ENCODE data around the gene KCNIP4.

Gene KCNIP4

DNA sequence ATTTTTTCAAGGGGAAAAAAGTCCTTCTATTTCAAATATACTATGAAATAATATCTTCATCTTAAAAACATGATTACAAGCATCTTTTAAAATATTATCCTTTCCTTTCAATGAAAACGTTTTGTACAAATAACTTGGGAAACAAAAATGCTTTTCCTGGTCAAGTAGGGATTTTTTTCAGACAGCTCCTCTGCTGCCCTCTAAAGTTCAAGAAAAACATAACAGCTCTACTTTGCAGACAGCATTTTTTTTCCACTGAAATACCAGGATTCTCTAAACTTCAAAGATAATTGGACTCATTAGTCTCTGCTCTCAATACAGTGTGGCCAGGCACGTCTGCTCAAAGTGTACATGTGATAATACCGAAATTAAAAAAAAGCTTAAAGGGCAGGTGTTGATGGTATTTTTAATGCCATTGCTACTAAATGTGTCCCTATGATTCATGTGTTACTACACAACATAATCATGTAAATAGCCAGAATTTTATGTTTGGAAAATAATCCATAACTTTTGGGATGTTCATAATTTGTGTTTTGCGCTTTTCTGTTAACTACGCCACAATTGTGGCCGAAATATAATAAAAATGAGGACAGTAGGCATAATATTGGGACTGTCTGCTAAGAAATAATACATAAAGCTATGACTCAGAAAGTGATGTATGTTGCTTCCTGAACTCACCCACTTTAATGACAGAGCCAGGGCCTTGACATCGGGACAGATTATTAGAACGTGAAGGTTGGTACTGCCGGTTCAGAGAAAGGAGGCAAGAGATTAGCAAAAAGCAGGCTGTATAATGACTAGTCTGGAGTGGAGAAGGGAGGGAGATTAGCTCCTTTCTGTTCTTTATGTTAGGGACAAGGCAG is 478.9 kb downstream of the KCNIP4 start:
- no peak for DNase-seq (ENCODE audit: low read depth, low spot score)

GRCh38 chr4:21467551-21467950 is 481.0 kb downstream of the KCNIP4 start:
- no peak for DNase-seq (ENCODE audit: low read depth, low spot score)

DNA sequence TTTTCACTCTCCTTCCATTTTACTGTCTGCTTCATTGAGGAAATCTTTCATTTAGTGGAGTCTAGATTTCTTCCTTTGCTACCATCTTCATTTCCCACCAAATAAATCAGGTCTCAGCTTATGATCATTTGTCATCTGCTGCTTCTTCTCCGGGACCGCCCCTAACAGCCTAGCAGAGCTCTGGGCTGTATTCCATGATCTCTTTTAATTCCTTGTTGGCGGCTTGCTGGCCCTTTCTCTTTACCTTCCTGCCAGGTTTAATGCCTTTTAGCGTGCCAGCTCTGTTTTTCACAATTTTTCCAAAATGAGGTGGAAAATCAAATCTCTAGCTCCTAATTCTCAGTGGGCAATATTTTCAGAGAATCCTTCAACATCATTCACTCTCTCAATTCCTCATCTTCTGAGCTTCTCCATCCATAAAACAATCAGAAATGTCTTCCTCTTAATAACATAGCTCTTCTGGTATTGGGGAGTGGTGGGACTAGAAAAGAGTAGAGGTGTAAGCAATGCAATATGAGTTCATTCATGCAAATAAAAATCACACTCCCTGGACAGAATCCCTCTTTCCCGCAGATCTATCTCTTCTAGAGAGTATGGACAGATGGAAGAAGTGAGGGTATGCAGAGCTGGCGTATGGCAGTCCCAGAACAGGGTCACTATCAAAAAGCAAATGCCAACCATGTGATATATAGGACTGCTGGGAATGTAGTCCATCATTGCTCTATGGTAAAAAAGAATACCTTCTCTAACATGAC is 491.3 kb downstream of the KCNIP4 start:
- no peak for DNase-seq (ENCODE audit: low read depth, low spot score)

DNA sequence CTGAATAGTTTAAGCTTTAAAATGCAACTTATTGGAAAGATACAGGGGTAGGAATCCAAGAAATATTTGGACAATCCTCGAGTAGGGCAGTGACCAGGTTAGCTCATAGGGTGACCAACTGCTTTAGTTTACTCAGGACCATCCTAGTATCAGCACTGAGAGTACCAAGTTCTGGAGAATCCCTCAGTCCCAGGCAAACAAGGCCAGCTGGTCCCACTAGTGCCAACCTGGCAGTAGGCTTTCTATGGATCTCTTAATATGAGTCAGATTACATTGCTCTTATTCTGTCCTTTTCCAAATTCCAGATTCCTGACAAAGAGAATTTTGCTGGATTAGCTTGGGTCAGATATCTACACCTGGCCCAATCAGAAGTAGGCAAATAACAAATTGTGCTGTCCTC is 493.7 kb downstream of the KCNIP4 start:
- no peak for DNase-seq (ENCODE audit: low read depth, low spot score)

- no peak for DNase-seq (ENCODE audit: low read depth, low spot score)
Measured at GRCh38 chr4:21454201-21454600, 494.4 kb downstream of the KCNIP4 start.

DNA sequence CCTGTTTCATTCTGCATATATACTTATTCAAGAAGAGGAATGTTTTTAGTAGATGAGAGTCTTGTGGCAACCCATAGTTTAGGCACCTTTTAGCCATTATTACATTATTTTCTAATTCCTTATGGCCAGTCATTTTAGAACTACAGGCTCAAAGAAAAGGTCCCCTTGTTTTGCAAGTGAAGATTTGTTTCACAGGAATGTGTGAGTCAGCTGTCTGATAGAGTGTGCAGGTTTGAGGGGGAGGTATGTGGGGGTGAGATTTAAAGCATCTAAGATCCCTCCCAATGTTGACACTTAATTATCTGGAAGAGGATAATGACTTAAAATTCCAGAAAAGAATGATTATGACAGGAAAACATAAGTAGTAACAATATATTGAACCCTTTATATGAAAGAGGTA is 495.6 kb downstream of the KCNIP4 start:
- DNase-seq (ENCODE audit: low read depth, low spot score): no peak

DNA sequence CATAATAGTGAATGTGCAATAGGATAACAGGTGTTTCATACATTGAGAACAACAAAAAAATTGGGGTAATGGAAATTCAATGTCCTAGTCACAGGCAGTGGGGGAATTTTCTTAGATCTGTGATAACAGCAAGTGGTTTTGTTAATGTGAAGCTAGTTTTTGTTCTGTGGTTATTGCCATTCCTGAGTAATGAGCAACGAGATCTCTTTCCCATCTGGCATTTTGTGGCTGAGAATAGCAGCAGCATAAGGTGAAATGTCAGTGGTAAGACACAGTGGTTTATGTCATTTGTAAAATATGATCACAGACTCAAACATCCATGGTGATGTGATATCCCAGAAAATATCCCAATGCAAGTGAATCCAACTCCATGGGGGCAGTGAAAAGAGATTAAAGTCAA is 497.5 kb downstream of the KCNIP4 start:
- no peak for DNase-seq (ENCODE audit: low read depth, low spot score)

DNA sequence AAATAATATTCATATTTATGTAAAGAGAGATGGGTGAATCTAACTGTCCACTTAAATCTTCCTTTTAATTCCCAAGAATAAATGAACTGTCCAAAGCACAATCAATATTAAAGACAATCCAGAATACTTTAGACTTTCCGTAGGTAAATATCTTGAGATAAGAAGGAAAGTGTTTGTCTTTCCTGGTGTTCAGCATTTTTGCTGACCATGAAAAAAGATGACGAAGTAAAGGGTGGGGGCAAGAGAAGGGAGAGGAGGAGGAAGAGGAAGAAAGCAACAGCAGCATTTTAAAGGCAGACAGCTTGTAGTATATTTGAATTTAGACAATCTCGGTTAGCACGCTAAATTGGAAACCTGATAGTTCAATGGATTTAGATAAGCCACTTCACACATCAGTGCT is 498.2 kb downstream of the KCNIP4 start:
- DNase-seq (ENCODE audit: low read depth, low spot score): no peak

DNA sequence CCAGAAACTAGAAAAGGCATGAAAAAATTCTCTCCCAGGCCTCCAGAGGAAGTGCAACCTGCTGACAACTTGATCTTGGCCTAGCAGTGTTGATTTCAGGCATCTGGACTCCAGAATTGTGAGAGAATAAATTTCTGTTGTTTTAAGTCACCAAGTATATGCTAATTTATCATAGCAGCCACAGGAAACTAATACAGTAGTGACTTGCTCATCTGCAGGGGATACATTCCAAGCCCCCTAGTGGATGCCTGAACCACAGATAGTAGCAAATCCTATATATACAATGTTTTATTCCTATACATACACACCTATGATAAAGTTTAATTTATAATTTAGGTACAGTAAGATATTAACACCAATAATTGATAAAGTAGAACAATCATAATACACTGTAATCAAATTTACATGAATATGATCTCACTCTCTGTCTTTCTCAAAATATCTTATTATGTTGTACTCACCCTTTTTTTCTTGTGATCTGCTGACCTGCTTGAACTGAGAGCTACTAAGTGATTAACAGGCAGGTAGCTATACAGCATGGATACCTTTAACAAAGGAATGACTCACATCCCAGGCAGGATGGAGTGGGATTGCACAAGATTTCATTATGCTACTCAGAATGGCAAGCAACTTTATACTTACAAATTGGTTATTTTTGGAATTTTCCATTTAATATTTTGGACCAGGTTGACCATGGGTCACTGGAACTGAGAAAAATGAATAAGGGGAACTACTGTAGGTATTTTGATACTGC is 501.1 kb downstream of the KCNIP4 start:
- no peak for DNase-seq (ENCODE audit: low read depth, low spot score)

GRCh38 chr4:21420166-21420565 is 528.4 kb downstream of the KCNIP4 start:
- DNase-seq (ENCODE audit: low read depth, low spot score): no peak

DNA sequence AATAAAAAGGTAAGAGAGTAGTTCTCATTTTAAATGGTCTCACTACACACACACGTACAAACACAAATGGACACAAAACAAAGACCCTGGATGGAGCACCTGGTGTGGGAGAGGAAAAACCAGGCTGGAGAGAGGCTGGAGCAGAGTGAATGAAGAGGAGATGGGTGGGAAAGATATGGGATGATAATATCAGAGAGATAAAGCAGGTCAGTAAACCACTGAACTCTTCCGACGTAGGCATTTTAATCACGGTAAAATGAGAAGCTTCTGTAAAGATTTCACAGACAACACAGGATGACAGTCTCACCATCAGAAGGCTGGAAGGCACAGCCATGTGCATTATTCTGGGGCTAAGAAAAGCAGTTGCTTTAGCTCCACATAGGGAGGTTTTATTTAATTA is 532.8 kb downstream of the KCNIP4 start:
- DNase-seq (ENCODE audit: low read depth, low spot score): no peak

GRCh38 chr4:21413807-21414370 is 534.7 kb downstream of the KCNIP4 start:
- DNase-seq (ENCODE audit: low read depth, low spot score): no peak

- DNase-seq (ENCODE audit: low read depth, low spot score): no peak
Measured at GRCh38 chr4:21411086-21411485, 537.5 kb downstream of the KCNIP4 start.

- DNase-seq (ENCODE audit: low read depth, low spot score): no peak
Measured at GRCh38 chr4:21410372-21410771, 538.2 kb downstream of the KCNIP4 start.

DNA sequence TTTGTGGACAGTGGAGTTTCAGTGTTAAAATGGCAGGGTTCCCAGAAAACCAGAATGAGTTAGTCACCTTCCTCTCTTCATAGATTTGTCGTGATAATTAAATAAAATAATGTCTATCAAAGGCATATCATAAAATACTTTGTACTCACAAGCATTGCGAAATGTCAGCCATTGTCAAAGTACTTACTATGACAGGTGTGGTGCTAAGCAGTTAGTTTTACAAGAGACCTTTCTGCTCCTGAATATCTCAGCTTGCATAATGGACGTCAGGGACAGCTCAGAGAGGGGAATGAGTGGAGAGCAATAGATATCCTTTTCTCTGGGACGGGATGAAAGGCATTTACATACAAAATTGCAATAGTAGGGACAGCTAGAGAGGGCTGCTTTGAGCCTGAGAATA is 560.9 kb downstream of the KCNIP4 start:
- DNase-seq (ENCODE audit: low read depth, low spot score): no peak

- no peak for DNase-seq (ENCODE audit: low read depth, low spot score)
Measured at GRCh38 chr4:21386166-21386780, 562.3 kb downstream of the KCNIP4 start.

- no peak for DNase-seq (ENCODE audit: low read depth, low spot score)
Measured at GRCh38 chr4:21385706-21386105, 562.9 kb downstream of the KCNIP4 start.

GRCh38 chr4:21384609-21385008 is 564.0 kb downstream of the KCNIP4 start:
- no peak for DNase-seq (ENCODE audit: low read depth, low spot score)

DNA sequence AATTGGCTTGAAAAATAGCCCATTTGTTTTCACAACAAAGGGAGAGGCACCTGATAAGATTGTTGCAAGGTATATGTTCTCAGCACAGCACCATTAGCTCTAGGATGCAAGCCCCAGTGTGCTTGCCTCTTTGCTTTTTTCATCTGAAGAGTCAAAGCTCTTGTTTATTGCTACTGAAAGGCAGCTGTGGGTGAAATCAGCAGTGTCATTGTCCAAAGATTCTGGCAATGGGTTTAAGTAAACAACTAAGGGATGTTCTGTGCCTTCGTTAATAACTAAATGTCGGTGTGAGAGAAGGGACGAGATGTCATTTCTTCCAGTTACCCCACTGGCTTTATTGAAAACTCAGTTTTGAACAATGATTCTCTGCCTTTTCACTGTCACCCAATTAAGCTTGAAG is 567.7 kb downstream of the KCNIP4 start:
- no peak for DNase-seq (ENCODE audit: low read depth, low spot score)

GRCh38 chr4:21377046-21377445 is 571.5 kb downstream of the KCNIP4 start:
- no peak for DNase-seq (ENCODE audit: low read depth, low spot score)

DNA sequence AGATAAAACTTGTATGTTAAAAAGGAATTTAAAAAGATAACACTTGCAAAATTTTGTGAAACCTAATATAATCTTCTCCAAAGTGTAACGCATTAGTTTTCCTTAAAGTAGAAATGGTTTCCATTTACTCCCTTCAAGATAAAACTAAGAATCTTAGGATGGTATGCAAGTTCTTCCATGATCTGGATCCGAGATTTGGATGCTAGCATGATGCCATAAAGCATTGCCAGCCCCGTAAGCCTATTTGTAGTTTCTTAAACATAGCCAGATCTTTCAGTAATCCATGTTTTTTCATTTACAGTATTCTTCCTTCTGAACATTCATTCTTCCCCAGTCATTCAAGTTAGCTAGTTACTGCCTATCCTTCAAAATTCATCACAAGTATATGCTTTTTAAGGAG is 572.4 kb downstream of the KCNIP4 start:
- no peak for DNase-seq (ENCODE audit: low read depth, low spot score)
